ENCODE data around the gene STUB1.

- TF ChIP-seq CTCF (IDR thresholded peaks at IDR 0.05) (no peak), POLR2AphosphoS5 (IDR thresholded peaks at IDR 0.05) (no peak)
Observed at GRCh38 chr16:728890-729744, 48.9 kb downstream of the STUB1 start.
